ENCODE results near the gene AP1S1. TPM values are rescaled to one million over a fixed set of nuclear protein-coding genes. Genes with fewer than 3 reads are reported as not detected.
A peak's percentile ranks its signal among the peaks of the same experiment; 100 is the strongest.

AP1S1 gene
- total and polyA plus RNA-seq, 9 of the 15 experiments (the other 6 are each of a cell fraction or from before 2014, with no cell fraction given) = 4.4 to 149 (median 89.4) TPM

GRCh38 chr7:101162551-101163278 is 8.4 kb downstream of the AP1S1 start (continued):
- TF ChIP-seq ZBTB33 (CRISPR knock-in tag; IDR thresholded peaks at IDR 0.05) (no peak), CREM (IDR thresholded peaks at IDR 0.05; ENCODE audit: low read depth) (0 out of 2 replicates have a peak, but pooled peaks have one; percentile 8), MLX (CRISPR knock-in tag; conservative IDR thresholded peaks at IDR 0.05) (no peak), SAFB (IDR thresholded peaks at IDR 0.05; ENCODE audit: borderline replicate concordance, low read depth, low read length) (peak; percentile 18; the same call in 1 of the 2 replicates), TSC22D4 (tag; IDR thresholded peaks at IDR 0.05) (no peak), HSF4 (CRISPR knock-in tag; IDR thresholded peaks at IDR 0.05; ENCODE audit: borderline replicate concordance) (no peak), NR0B1 (IDR thresholded peaks at IDR 0.05; ENCODE audit: partially characterized antibody) (no peak), SNRNP70 (optimal IDR thresholded peaks at IDR 0.05; ENCODE audit: low read depth, low read length) (no peak), ZBTB5 (IDR thresholded peaks at IDR 0.05) (no peak), KDM2B (CRISPR knock-in tag; IDR thresholded peaks at IDR 0.05) (0 out of 2 replicates have a peak, but pooled peaks have one; percentile 28), OTX1 (CRISPR knock-in tag; IDR thresholded peaks at IDR 0.05) (no peak), ZBTB17 (CRISPR knock-in tag; IDR thresholded peaks at IDR 0.05) (no peak), PPARD (CRISPR knock-in tag; IDR thresholded peaks at IDR 0.05) (no peak), ZNF133 (CRISPR knock-in tag; IDR thresholded peaks at IDR 0.05) (no peak), CREB1 (IDR thresholded peaks at IDR 0.05) (no peak), CREB1 (CRISPR knock-in tag; IDR thresholded peaks at IDR 0.05) (peak; percentile 34; the same call in 1 of the 2 replicates), SP2 (IDR thresholded peaks at IDR 0.05; ENCODE audit: extremely low read depth, low read depth, low read length, poor library complexity, severe bottlenecking) (no peak), ZNF316 (IDR thresholded peaks at IDR 0.05) (no peak), NFIC (IDR thresholded peaks at IDR 0.05) (no peak), GABPB1 (CRISPR knock-in tag; IDR thresholded peaks at IDR 0.05) (peak; percentile 46)
